Liver (tissue), 9 donors: ENCODE results near the gene CCDC141. TPM values are rescaled to one million over a fixed set of nuclear protein-coding genes. Genes with fewer than 3 reads are reported as not detected.

Source experiments
- DNase-seq: peaks from one replicate; pipeline ENCODE4 v3.0.0-alpha.2; 2017; ENCODE audit warnings: low spot score
- H3K27ac ChIP-seq, 2 donors: one replicate each; pipeline ENCODE4 v1.7.0; 2013; ENCODE audit warnings: inconsistent platforms in 2 of 2, low read length in 2 of 2, control low read depth in 1 of 2, low read depth in 1 of 2, mild to moderate bottlenecking in 1 of 2
- H3K27me3 ChIP-seq, 4 donors: one replicate each; pipeline versions ENCODE4 v1.6.1 to v1.7.0; 2013; ENCODE audit warnings: low read length in 3 of 4, inconsistent platforms in 1 of 4, mild to moderate bottlenecking in 1 of 4, moderate library complexity in 1 of 4; ENCODE audit not compliant: control insufficient read depth in 4 of 4, insufficient read depth in 4 of 4
- H3K36me3 ChIP-seq, 4 donors: one replicate each; pipeline versions ENCODE4 v1.6.1 to v1.7.0; 2013; ENCODE audit warnings: low read length in 3 of 4, mild to moderate bottlenecking in 3 of 4, low read depth in 1 of 4, moderate library complexity in 1 of 4; ENCODE audit not compliant: control insufficient read depth in 4 of 4, insufficient read depth in 3 of 4
- H3K4me1 ChIP-seq, 4 donors: one replicate each; pipeline versions ENCODE4 v1.6.1 to v1.7.0; 2013; ENCODE audit warnings: low read length in 3 of 4, mild to moderate bottlenecking in 3 of 4, moderate library complexity in 1 of 4; ENCODE audit not compliant: control insufficient read depth in 4 of 4, insufficient read depth in 4 of 4
- H3K4me3 ChIP-seq, 3 donors: one replicate each; pipeline versions ENCODE4 v1.6.1 to v1.7.0; 2013; ENCODE audit warnings: low read length in 3 of 3, control low read depth in 1 of 3, low read depth in 1 of 3, mild to moderate bottlenecking in 1 of 3
- H3K9ac ChIP-seq, 2 donors: one replicate each; pipeline ENCODE4 v1.7.0; 2013; ENCODE audit warnings: low read length in 2 of 2, mild to moderate bottlenecking in 2 of 2, moderate library complexity in 2 of 2, control low read depth in 1 of 2, low read depth in 1 of 2
- H3K9me3 ChIP-seq, 4 donors: one replicate each; pipeline versions ENCODE4 v1.6.1 to v1.7.0; 2013; ENCODE audit warnings: low read length in 3 of 4; ENCODE audit not compliant: control insufficient read depth in 4 of 4
- EGR1 ChIP-seq, 2 donors: IDR thresholded peaks; 2 replicates each; pipeline ENCODE4 v1.6.1; 2016 to 2018; ENCODE audit warnings: antibody characterized with exemption in 2 of 2, low read depth in 2 of 2
- GABPA ChIP-seq, 2 donors: IDR thresholded peaks in 1 of 2; conservative IDR thresholded peaks in 1 of 2; 2 replicates each; pipeline ENCODE4 v1.6.1; 2016; ENCODE audit warnings: antibody characterized with exemption in 2 of 2, mild to moderate bottlenecking in 1 of 2, moderate library complexity in 1 of 2
- HNF4A ChIP-seq, 2 donors: conservative IDR thresholded peaks; 2 replicates each; pipeline ENCODE4 v1.6.1; 2016; ENCODE audit warnings: antibody characterized with exemption in 2 of 2, mild to moderate bottlenecking in 2 of 2
- JUND ChIP-seq, 2 donors: IDR thresholded peaks; 2 replicates each; pipeline ENCODE4 v1.6.1; 2016; ENCODE audit warnings: antibody characterized with exemption in 2 of 2
- RAD21 ChIP-seq, 2 donors: IDR thresholded peaks; 2 replicates each; pipeline ENCODE4 v1.6.1; 2016; ENCODE audit warnings: antibody characterized with exemption in 2 of 2, mild to moderate bottlenecking in 2 of 2
- RXRA ChIP-seq, 2 donors: IDR thresholded peaks; 2 replicates each; pipeline ENCODE4 v1.6.1; 2017 to 2018; ENCODE audit warnings: antibody characterized with exemption in 2 of 2, mild to moderate bottlenecking in 1 of 2
- TAF1 ChIP-seq: conservative IDR thresholded peaks from 2 replicates; pipeline ENCODE4 v1.6.1; 2016; ENCODE audit warnings: antibody characterized with exemption, mild to moderate bottlenecking
- WGBS: extraction: QIAGEN DNeasy Blood & Tissue Kit; methylation state at CpG from one replicate; pipeline ENCODE4 v1.1.7; 2013; 5-methylcytosine and 5-hydroxymethylcytosine counted together
- polyA plus RNA-seq, 2 donors: library from polyadenylated mRNA; stranded (reverse) in 1 of 2; unstranded in 1 of 2; fragments of 200-250 nt in 1 of 2; fragments of >200 nt in 1 of 2; fragmentation: Nextera tagmentation in 1 of 2; extraction: Ambion mirVana in 1 of 2; gene quantifications; one replicate each; pipeline versions ENCODE4 v1.2.1 to v1.2.3, GENCODE V29; 2013 to 2015
- total RNA-seq, 2 donors: library from RNA; depleted of rRNA; stranded (reverse); fragments of >200 nt; gene quantifications; one replicate each; pipeline ENCODE4 v1.2.3, GENCODE V29; 2014
- TF ChIP-seq, protein P1 (sequence below): IDR thresholded peaks from 2 replicates; pipeline ENCODE4 v1.6.1; 2016; ENCODE audit warnings: antibody characterized with exemption
- TF ChIP-seq, protein P2 (sequence below): IDR thresholded peaks from 2 replicates; pipeline ENCODE4 v1.6.1; 2016; ENCODE audit warnings: antibody characterized with exemption, mild to moderate bottlenecking
- TF ChIP-seq, protein P3 (sequence below): IDR thresholded peaks from 2 replicates; pipeline ENCODE4 v1.6.1; 2016; ENCODE audit warnings: antibody characterized with exemption
- TF ChIP-seq, protein P4 (sequence below): fragments of 150-350 bp; IDR thresholded peaks from 2 replicates; pipeline ENCODE4 v1.5.1; 2017; ENCODE audit warnings: improper control_type of control experiment, low read depth, low read length; ENCODE audit not compliant: missing input control
- donor health status: healthy.
- donor health status: healthy.
- donor health status: healthy.
- donor health status: healthy.
- donor health status: healthy.

The CCDC141 gene
- total and polyA plus RNA-seq, 4 donors, result 0.05 to 1.0 (median 0.39) TPM

DNA sequence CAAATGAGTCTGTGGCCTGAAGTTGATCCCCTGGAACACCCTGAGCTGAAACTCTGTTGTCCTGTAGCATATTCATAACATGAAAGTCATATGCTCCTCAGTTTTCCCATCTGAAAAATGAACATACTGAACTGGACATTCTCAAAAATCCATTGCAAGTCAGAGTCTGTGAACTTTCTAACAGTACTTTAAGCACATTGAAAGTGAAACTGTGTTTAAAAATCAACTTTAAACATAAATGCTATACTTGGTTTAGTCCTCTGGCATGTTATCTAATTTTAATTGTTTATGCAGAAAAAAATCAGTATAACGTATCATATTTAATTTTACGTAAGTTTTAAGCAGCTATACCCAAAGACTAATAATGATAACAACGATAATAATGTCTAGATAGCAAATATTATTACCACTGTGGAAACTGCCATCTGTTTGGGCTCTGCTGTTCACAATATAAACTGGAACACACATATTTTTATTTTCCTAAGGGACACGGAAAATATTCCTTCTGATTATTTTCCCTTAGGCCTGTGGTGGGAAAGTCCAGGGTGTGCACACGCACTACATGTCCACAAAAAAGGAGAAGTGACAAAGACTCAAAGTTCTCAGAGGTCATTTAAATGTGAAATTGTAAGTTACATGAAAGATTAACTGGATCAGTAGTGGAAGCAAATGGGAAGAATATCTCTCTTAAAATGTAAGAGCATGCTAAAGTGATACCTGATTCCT is 186.6 kb downstream of the CCDC141 start:
- Histone ChIP-seq H3K27ac (peak overlapping the region; percentile 15 to 30), H3K9ac (no peak overlapping the region), H3K4me1 (no peaks in the 10 kb centered on the region), H3K4me3 (no peak overlapping the region), H3K9me3 (no peaks in the 10 kb centered on the region), H3K36me3 (no peaks in the 10 kb centered on the region), H3K27me3 (peaks cover 0 to 6% (median 0%) of the 10 kb centered on the region in 4 donors)
- 77% methylated on average over 5 of the region's 5 CpGs for WGBS
- DNase-seq, result no peak
- TF ChIP-seq, protein P1, sequence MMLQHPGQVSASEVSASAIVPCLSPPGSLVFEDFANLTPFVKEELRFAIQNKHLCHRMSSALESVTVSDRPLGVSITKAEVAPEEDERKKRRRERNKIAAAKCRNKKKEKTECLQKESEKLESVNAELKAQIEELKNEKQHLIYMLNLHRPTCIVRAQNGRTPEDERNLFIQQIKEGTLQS, result no peak
- TF ChIP-seq TAF1, result no peak
- TF ChIP-seq RXRA (IDR thresholded peaks at IDR 0.05), result no peak
- no peak for TF ChIP-seq JUND (IDR thresholded peaks at IDR 0.05)
- TF ChIP-seq, protein P2, sequence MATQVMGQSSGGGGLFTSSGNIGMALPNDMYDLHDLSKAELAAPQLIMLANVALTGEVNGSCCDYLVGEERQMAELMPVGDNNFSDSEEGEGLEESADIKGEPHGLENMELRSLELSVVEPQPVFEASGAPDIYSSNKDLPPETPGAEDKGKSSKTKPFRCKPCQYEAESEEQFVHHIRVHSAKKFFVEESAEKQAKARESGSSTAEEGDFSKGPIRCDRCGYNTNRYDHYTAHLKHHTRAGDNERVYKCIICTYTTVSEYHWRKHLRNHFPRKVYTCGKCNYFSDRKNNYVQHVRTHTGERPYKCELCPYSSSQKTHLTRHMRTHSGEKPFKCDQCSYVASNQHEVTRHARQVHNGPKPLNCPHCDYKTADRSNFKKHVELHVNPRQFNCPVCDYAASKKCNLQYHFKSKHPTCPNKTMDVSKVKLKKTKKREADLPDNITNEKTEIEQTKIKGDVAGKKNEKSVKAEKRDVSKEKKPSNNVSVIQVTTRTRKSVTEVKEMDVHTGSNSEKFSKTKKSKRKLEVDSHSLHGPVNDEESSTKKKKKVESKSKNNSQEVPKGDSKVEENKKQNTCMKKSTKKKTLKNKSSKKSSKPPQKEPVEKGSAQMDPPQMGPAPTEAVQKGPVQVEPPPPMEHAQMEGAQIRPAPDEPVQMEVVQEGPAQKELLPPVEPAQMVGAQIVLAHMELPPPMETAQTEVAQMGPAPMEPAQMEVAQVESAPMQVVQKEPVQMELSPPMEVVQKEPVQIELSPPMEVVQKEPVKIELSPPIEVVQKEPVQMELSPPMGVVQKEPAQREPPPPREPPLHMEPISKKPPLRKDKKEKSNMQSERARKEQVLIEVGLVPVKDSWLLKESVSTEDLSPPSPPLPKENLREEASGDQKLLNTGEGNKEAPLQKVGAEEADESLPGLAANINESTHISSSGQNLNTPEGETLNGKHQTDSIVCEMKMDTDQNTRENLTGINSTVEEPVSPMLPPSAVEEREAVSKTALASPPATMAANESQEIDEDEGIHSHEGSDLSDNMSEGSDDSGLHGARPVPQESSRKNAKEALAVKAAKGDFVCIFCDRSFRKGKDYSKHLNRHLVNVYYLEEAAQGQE, result peak; percentile 16
- TF ChIP-seq, protein P3, sequence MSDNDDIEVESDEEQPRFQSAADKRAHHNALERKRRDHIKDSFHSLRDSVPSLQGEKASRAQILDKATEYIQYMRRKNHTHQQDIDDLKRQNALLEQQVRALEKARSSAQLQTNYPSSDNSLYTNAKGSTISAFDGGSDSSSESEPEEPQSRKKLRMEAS, result no peak
- no peak for TF ChIP-seq EGR1 (IDR thresholded peaks at IDR 0.05; ENCODE audit: low read depth in 2 of 2)
- no peak for TF ChIP-seq GABPA (IDR thresholded peaks at IDR 0.05 in 1 of 2, conservative IDR thresholded peaks at IDR 0.05 in 1 of 2)

DNA sequence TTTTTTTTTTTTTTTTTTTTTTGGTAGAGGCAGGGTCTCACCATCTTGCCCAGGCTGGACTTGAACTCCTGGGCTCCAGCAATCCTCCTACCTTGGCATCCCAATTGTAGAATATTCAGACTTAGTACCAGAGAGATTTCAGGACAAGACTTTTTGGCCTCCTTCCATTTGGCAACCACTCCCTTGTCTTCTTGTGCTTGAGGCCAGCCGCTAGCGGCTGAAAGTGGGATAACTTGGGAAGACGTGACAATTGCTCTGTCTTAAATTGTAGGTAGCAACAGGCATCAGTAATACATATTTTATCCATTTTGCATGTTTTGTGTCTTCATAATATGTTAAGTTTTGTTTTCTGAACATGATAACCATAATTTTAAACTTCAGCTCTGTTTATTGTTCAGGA is 189.4 kb downstream of the CCDC141 start:
- peaks cover 0 to 6% (median 0%) of the 10 kb centered on the region in 4 donors for H3K27me3 ChIP-seq
- WGBS, result 60% methylated on average over 3 of the region's 3 CpGs
- no peak overlapping the region for H3K9ac ChIP-seq
- H3K27ac ChIP-seq, result no peak overlapping the region
- no peak overlapping the region for H3K4me3 ChIP-seq
- TF ChIP-seq HNF4A (conservative IDR thresholded peaks at IDR 0.05) (no peak), RAD21 (IDR thresholded peaks at IDR 0.05) (no peak)
- TF ChIP-seq, protein P4, sequence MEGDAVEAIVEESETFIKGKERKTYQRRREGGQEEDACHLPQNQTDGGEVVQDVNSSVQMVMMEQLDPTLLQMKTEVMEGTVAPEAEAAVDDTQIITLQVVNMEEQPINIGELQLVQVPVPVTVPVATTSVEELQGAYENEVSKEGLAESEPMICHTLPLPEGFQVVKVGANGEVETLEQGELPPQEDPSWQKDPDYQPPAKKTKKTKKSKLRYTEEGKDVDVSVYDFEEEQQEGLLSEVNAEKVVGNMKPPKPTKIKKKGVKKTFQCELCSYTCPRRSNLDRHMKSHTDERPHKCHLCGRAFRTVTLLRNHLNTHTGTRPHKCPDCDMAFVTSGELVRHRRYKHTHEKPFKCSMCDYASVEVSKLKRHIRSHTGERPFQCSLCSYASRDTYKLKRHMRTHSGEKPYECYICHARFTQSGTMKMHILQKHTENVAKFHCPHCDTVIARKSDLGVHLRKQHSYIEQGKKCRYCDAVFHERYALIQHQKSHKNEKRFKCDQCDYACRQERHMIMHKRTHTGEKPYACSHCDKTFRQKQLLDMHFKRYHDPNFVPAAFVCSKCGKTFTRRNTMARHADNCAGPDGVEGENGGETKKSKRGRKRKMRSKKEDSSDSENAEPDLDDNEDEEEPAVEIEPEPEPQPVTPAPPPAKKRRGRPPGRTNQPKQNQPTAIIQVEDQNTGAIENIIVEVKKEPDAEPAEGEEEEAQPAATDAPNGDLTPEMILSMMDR, result peak; percentile 19
- no peaks in the 10 kb centered on the region for H3K4me1 ChIP-seq
- no peak for DNase-seq
- no peaks in the 10 kb centered on the region for H3K9me3 ChIP-seq
- H3K36me3 ChIP-seq, result no peaks in the 10 kb centered on the region
